HG03442 (cell line): ENCODE results near the gene CASP10.
A peak's percentile ranks its signal among the peaks of the same experiment; 100 is the strongest.
"Not testable (repeated sequence)": the region's sequence is repeated elsewhere in the genome, so short reads cannot be mapped to it uniquely, and the experiment has no call there.

Source experiments
- ATAC-seq: cut with Tn5 transposase; IDR thresholded peaks from one replicate; pipeline ENCODE4 v1.9.1; 2021; ENCODE audit warnings: mild to moderate bottlenecking, moderate library complexity; ENCODE audit not compliant: unreplicated experiment

CASP10 gene

DNA sequence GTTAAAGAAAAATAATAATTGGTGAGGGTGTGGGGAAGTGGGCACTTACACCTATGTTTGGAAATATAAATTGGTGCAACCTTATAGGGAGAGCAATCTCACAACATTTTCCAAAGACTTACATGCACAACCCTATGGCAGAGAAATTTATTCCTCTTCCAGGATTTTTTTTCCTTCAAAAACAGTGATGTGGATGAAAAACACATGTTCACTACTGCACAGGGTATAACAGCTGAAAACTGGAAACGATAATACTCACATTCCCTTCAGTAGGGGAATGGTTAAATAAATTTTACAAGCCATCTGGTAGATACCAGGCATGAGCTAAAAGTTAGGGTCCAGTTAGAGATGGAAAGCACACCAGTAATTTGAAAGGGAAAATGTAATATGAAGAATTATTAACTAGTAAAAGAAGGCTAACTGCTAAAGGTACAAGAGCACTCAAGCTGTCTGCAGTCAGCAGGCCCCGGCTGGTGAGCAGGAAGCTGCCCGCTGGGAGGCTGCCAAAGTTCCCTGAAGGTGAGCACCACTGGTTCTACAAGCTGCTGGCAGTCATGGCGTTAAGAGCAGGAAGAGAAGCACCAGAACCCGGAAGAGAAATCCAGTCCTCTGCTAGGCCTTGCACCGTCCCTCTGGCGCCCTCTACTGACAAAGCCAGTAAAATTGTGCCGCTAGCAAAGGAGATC, 49.0 kb downstream of the CASP10 start:
- peak; percentile 41 for ATAC-seq

DNA sequence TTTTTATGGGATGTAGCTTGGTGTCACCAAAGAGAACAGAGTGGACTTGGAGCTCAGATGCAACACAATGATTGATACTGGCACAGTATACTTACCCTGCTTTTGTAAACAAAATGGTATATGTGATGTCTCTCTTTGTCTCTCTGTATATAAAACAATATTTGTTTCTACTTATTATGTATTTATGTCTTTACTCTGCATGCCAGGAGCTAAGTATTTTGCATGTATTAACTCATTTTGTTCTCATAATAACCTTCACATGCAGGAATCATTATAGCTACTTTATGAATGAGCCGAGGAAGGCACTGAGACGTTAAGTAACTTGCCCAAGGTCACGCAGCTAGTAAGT, 49.5 kb downstream of the CASP10 start:
- no peak for ATAC-seq

- peak; percentile 93 for ATAC-seq
Observed at GRCh38 chr2:201233192-201233811, 50.4 kb downstream of the CASP10 start.

DNA sequence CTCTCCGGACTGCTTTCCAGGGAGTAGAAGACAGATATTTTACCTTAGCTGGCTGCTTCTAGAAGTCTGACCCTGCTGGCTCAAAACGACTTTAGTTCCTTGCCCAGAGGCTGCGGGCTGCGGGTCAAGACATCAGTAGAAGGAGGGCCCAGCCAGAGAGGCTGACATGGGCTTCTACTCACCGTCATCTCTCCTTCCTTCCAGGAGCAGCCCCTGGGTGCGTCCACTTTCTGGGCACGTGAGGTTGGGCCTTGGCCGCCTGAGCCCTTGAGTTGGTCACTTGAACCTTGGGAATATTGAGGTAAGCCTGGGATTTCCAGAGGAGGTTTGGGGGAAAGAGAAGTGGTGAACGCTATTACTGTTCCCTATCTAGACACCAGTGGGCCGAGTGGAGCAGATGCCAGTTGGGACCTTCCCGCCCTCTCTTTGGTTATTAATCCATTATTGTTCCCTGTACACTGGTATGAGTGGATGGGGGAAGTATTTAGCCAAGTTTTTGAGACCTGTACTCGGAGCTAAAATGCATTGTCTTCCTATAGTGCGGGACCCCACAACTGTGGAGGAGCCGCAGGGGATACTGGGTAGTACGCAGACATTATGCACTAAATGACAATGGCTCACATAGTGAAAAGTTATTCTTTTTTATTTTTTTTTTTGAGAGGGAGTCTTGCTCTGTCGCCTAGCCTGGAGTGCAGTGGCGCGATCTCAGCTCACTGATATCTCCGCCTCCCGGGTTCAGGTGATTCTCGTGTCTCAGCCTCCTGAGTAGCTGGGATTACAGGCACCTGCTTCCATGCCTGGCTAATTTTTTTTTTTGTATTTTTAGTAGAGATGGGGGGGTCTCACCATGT, 51.1 kb downstream of the CASP10 start:
- ATAC-seq, result peak; percentile 23

DNA sequence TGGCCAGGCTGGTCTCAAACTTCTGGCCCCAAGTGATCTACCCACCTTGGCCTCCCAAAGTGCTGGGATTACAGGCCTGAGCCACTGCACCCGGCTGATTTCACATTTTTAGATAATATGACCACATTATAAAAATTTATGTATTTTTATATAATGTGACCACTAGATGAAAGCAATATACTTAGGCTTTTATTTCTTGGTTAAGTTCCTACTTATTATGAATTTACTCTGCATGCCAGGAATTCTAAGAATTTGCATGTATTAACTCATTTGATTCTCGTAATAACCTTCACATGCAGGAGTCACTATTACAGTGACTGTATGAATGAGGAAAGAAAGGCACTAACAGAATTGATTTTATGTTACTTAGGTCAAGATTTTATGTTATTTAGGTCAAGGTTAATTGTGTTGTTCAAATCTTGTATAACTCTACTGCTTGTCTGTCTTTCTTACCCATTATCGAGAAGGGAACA, 51.8 kb downstream of the CASP10 start:
- ATAC-seq, result no peak

DNA sequence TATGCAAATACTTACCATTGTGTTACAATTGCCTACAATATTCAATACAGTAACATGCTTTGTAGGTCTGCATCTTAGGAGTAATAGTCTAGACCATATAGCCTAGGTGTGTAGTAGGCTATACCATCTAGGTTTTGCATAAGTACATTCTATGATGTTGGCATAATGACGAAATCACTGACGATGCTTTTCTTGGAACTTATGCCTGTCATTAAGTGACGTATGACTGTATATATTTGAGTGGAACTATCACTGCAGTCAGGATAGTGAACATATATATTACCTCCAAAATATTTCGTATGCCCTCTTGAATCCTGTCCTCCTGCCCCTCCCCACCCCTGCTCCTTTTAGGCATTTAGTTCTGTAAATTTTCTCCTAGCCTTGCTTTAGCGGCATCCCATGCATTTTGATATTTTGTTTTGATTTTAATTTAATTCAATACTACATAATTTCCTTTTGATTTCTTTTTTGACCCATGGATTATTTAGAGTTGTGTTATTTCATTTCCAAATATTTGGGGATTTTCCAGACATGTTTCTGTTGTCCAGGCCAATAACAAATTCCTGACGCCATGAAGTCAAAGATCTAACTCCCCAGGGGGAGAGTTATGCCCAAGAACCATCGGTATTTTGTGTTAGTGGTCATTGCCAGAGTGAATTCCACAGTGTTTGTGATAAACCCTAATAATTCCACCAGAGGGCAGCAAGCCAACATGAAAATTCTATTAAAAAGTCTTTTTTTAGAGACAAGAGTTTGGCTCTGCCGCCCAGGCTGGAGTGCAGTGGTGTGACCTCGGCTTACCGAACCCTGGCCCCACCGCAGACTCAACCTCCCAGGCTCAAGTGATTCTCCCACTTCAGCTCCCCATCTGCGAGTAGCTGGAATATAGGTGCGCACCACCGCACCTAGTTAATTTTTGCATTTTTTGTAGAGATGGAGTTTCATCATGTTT, 53.2 kb downstream of the CASP10 start:
- ATAC-seq, result no peak

DNA sequence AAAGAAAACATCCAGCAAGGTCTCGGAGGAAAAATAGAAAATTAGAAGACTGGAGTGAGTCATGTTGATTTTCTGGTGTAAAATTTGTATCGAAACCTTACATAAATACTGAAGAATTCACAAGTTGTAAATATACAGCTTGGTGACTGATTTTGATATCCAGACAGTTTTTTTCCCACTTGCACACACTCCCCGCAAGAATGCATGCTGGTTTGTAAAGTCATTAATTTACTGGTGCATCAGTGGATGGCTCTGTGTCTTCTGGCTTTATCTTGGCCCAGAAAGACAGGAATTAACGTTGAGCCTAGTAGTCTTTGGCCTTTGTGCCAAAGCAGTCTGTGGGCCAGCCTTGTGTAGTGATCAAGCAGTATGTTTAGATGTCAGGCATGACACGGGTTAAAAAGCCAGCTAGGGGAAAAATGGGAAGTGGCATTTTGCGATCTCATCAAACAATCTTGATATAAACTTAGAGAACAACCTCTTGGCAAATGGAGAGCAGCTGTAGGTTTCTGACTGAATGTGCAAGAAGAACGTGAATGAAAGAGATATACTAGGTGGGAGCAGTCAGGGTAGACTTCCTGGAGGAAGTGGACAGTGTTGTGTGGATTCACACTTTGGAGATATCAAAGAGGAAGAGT, 54.7 kb downstream of the CASP10 start:
- ATAC-seq, result no peak

DNA sequence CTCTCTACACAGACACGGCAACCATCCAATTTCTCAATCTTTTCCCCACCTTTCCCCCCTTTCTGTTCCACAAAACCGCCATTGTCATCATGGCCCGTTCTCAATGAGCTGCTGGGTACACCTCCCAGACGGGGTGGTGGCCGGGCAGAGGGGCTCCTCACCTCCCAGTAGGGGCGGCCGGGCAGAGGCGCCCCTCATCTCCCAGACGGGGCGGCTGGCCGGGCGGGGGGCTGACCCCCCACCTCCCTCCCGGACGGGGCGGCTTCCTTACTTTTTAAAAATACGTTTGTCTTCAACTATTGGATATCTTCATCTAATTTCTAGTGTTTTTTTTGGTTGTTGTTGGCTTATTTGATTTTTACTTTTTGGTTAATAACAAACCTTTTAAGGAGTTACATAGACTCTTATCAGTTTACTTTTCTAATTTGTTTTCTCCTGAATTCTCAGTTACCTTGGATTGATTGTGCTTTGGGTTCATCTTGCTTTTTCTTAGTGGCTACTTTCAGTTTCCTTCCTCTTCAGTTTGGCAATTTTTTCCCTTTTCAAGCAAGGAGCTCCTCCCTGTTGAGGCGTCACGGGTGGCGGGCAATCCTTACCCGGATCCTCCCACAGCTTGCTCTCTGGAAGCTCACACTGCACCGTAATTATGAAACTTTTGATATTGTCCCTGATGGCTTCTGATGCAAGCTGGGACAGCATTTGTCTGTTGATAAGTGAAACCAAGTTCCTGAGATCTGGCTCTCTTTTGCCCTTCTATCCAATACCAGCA, 56.4 kb downstream of the CASP10 start:
- not testable (repeated sequence) for ATAC-seq

DNA sequence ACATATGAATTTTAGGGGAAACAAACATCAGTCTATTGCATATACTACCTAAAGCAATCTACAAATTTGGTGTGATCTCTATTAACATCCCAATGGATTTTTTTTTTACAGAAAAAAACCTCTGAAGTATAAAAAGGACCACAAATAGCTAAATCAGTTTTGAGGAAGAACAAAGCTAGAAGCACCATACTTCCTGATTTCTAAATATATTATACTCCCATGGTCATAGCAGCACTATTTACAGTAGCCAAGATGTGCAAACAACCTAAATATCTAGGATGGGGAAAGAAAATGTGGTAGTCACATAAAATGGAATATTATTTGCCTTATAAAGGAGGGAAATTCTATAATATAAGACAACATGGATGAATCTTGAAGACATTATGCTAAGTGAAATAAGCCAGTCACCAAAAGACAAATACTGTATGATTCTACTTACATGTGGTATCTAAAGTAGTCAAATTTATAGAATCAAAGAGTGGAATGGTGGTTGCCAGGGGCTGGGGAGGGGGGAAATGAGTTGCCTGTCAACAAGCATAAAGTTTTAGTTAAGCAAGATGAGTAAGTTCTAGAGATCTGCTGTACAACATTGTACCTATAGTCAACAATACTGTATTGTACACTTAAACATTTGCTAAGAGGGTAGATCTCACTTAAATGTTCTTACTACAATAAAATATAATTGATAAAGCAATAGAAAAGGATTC, 59.8 kb downstream of the CASP10 start:
- ATAC-seq, result no peak

DNA sequence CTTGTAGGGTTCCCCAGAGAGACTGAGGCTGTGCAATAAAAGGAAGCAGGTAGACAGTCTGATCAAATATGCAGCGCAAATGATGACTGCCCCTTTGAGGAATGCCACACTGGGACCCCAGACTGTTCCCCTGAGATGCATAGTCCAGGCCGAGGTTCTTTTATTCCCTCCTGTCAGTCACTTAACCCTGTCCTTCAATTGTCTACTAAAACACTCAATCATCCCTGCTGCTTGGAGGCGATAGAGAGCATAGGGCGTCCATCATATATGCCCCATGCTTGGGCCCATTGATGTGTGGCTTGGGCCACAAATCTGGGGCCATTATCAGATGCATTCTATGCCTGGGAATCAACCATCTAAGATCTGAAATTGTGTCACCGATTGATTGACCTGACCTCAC, 61.9 kb downstream of the CASP10 start:
- no peak for ATAC-seq

DNA sequence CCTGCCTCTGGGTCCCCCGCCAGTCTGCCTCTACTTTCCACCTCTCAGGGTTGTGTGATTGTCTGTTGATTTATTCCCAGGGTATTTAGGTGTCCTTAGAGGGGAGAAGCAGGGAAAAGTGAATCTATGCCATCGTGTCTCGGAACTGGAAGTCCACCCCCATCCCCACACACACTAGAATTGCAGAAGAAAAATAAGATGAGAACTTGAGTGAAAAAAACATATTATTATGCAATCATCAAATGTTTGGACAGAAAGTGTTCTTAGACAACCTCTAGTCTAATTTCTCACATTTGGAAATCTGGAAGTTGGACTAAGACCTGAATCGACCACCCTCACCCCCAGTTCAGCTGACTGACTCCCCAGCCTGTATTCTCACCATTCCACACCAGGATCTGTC, 63.3 kb downstream of the CASP10 start:
- ATAC-seq, result no peak

GRCh38 chr2:201248288-201248844, 65.4 kb downstream of the CASP10 start:
- no peak for ATAC-seq

- ATAC-seq, result no peak
Observed at GRCh38 chr2:201249889-201250288, 66.9 kb downstream of the CASP10 start.

DNA sequence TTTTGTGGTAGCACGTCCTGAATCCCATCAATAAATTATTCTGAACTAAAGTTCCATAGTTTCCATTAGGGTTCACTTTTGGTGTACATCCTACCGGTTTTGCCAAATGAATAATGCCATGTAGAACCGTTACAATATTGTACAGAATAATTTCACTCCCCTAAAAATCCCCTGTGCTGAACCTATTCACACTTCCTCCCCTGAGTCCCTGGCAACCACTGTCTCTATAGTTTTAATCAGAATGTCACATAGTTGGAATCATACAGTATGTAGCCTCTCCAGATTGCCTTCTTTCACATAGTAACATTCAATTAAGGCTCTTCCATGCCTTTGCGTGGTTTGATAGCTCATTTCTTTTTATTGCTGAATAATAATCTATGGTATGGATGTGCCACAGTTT, 67.8 kb downstream of the CASP10 start:
- ATAC-seq, result no peak

DNA sequence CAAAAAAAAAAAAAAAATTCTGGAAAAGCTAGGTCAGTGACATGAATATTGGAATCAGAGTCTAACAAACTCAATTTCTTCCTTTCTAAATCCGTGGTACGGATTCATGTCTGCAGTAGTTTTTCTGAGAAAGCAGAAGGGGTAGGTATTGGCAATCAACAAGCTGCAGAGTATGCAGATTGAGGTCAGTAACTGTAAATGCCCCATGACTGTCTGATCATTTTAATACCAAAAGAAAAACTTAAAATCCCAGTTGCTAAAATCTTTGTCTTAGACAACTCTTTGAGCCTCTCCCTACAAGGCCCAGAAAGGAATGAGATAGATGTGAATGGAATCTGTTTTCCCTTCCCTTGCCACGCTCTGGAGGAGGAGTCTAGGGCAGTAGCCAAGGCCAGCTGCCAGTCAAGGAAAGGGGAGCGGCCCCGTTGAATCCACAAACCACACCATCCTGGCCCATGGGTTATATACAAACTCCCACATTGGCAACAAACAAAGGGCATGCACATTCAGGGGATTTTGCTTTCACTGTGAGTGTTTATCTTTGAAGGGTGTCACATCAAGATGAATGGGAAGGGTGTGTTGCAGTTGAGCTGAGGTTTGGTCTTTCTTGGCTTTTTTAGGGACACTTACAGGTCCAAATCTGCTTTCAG, 71.3 kb downstream of the CASP10 start:
- ATAC-seq, result no peak

GRCh38 chr2:201255408-201256033, 72.6 kb downstream of the CASP10 start:
- ATAC-seq, result no peak

DNA sequence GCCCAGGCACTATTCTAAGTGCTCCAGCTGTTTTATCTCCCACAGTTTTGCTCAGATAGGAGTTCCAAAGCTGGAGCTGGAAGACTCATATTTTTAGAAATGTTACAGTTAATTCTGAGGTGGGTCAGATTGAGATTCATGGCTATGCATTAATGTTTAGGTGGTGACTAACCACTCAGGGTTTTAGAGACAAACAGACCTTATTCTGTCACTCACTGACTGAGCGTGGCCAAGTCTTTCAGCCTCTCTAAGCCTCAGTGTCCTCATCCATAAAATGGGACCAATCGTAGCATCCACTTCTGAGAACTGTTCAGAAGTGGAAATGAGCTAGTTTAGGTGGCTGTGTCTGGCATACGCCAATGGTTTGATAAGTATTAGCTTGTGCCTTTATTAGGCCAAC, 73.1 kb downstream of the CASP10 start:
- no peak for ATAC-seq
